Body of pancreas (tissue), 4 donors: ENCODE results near the gene PPOX.

Source experiments
- CTCF ChIP-seq, 7 experiments: fragments of 450-650 bp in 4 of 7; fragments of 200-600 bp in 3 of 7; sonication (generic) in 3 of 7; IDR thresholded peaks; one replicate each; pipeline ENCODE4 v1.5.1; 2016 to 2019; ENCODE audit warnings: antibody characterized with exemption in 7 of 7
- POLR2A ChIP-seq, 3 donors: fragments of 450-650 bp; IDR thresholded peaks; one replicate each; pipeline ENCODE4 v1.6.1; 2016; ENCODE audit warnings: antibody characterized with exemption in 3 of 3, mild to moderate bottlenecking in 2 of 3

DNA sequence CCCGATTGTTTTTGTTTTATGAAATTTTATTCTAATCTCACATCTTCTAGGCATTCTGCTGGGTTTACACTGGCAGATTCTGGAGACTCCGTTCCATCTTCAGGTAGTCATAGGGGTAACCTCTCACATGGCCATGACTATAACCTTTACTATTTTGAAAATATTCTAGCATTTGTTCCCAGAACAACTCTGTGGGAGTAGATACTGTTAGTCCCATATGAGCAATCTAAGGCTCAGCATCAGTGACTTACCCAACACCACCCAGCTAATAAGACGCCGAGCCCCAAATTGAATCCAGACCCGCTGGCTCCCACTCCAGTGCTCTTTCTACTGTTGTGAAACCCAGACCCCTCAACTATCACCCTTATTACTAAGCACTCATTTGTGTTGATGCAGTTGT, 22.8 kb downstream of the PPOX start:
- TF ChIP-seq CTCF (IDR thresholded peaks at IDR 0.05) (no peak), POLR2A (IDR thresholded peaks at IDR 0.05) (no peak)
